Endodermal cell (in vitro differentiated cells): ENCODE data around the gene RNMT. TPM values are rescaled to one million over a fixed set of nuclear protein-coding genes. Genes with fewer than 3 reads are reported as not detected.

Source experiments
- DNase-seq: peaks from one replicate; pipeline ENCODE4 v3.0.0-alpha.2; 2017
- H3K27ac ChIP-seq: 2 replicates; pipeline ENCODE4 v1.5.1; 2013; ENCODE audit warnings: mild to moderate bottlenecking, low read depth, low read length, moderate library complexity
- H3K27me3 ChIP-seq: 2 replicates; pipeline ENCODE4 v1.6.1; 2013; ENCODE audit warnings: mild to moderate bottlenecking, low read length, moderate library complexity; ENCODE audit not compliant: insufficient read depth, control insufficient read depth, poor library complexity, severe bottlenecking
- H3K36me3 ChIP-seq: 2 replicates; pipeline ENCODE4 v1.7.0; 2013; ENCODE audit warnings: mild to moderate bottlenecking, low read length, moderate library complexity; ENCODE audit not compliant: control insufficient read depth, insufficient read depth
- H3K4me1 ChIP-seq: one replicate; pipeline ENCODE4 v1.7.0; 2013; ENCODE audit warnings: low read length; ENCODE audit not compliant: control insufficient read depth, insufficient read depth
- H3K4me3 ChIP-seq: 2 replicates; pipeline ENCODE4 v1.5.1; 2013; ENCODE audit warnings: mild to moderate bottlenecking, low read length, moderate library complexity
- H3K9ac ChIP-seq: 2 replicates; pipeline ENCODE4 v1.6.1; 2013; ENCODE audit warnings: mild to moderate bottlenecking, low read length, moderate library complexity; ENCODE audit not compliant: poor library complexity, severe bottlenecking; ENCODE audit errors: extremely low read depth
- H3K9me3 ChIP-seq: 2 replicates; pipeline ENCODE4 v1.6.1; 2013; ENCODE audit warnings: mild to moderate bottlenecking, low read length, moderate library complexity; ENCODE audit not compliant: control insufficient read depth
- H3K27ac Mint-ChIP-seq: 2 replicates; pipeline ENCODE4 v1.8.0; 2020; ENCODE audit warnings: mixed read lengths
- H3K27me3 Mint-ChIP-seq: 2 replicates; pipeline ENCODE4 v1.8.0; 2021; ENCODE audit warnings: mild to moderate bottlenecking, mixed read lengths; ENCODE audit not compliant: insufficient read depth
- H3K36me3 Mint-ChIP-seq: 2 replicates; pipeline ENCODE4 v1.8.0; 2020; ENCODE audit warnings: low read depth, mixed read lengths
- H3K4me1 Mint-ChIP-seq: 2 replicates; pipeline ENCODE4 v1.8.0; 2020; ENCODE audit warnings: mixed read lengths
- H3K4me3 Mint-ChIP-seq: 2 replicates; pipeline ENCODE4 v1.8.0; 2020; ENCODE audit warnings: mild to moderate bottlenecking, moderate library complexity, mixed read lengths
- H3K9me3 Mint-ChIP-seq: 2 replicates; pipeline ENCODE4 v1.8.0; 2020; ENCODE audit warnings: mild to moderate bottlenecking, mixed read lengths
- CTCF ChIP-seq: fragments of 200-600 bp; sonication (generic); conservative IDR thresholded peaks from 2 replicates; pipeline ENCODE4 v1.5.0; 2021; ENCODE audit warnings: antibody characterized with exemption, mild to moderate bottlenecking
- WGBS, 2 experiments: methylation state at CpG; one replicate each; pipeline versions ENCODE4 v1.1.5 to v1.1.7; 2013; ENCODE audit warnings: missing lambda C conversion rate in 2 of 2, mixed read lengths in 1 of 2; ENCODE audit not compliant: insufficient coverage in 1 of 2, insufficient read length in 1 of 2; 5-methylcytosine and 5-hydroxymethylcytosine counted together
- total RNA-seq, 2 donors: library from RNA; stranded (reverse); fragmentation: NEBNext Ultra II Directional in 1 of 2; extraction: Animal tissue kit (Norgen Biotek cat#: 25700) in 1 of 2; gene quantifications; 2 replicates in 1 of 2; 3 replicates in 1 of 2; pipeline ENCODE4 v1.2.1, GENCODE V29; 2021

Gene RNMT
- total RNA-seq, 2 donors from 2014 or later, result 44.9 to 47.0 TPM

- no peaks in the 10 kb centered on the region for H3K27me3 Mint-ChIP-seq
- no peaks in the 10 kb centered on the region for H3K4me1 ChIP-seq
- H3K9me3 Mint-ChIP-seq, result peaks cover 19% of the 10 kb centered on the region
Measured at GRCh38 chr18:13715330-13715729, 11.1 kb upstream of the RNMT start.

GRCh38 chr18:13716916-13717315 lies 9.6 kb upstream of the RNMT start:
- no peaks in the 10 kb centered on the region for H3K4me1 ChIP-seq
- no peak for TF ChIP-seq CTCF
- H3K4me1 Mint-ChIP-seq, result peaks cover 10% of the 10 kb centered on the region
- no peaks in the 10 kb centered on the region for H3K27me3 ChIP-seq
- no peak overlapping the region for H3K27ac ChIP-seq
- no peak overlapping the region for H3K4me3 Mint-ChIP-seq
- peaks cover 24% of the 10 kb centered on the region for H3K36me3 Mint-ChIP-seq
- H3K4me3 ChIP-seq, result no peak overlapping the region
- H3K9me3 Mint-ChIP-seq, result peaks cover 19% of the 10 kb centered on the region
- 91 to 95% methylated on average over 4 of the region's 4 CpGs for WGBS, 2 experiments
- H3K9me3 ChIP-seq, result peaks cover 23% of the 10 kb centered on the region
- DNase-seq, result no peak
- H3K27ac Mint-ChIP-seq, result no peak overlapping the region
- no peaks in the 10 kb centered on the region for H3K27me3 Mint-ChIP-seq
- H3K36me3 ChIP-seq, result no peaks in the 10 kb centered on the region
- H3K9ac ChIP-seq, result no peak overlapping the region

More at GRCh38 chr18:13715330-13715729, 11.1 kb upstream of the RNMT start:
- no peak overlapping the region for H3K27ac ChIP-seq
- H3K27ac Mint-ChIP-seq, result no peak overlapping the region
- H3K9me3 ChIP-seq, result peaks cover 25% of the 10 kb centered on the region
- no peaks in the 10 kb centered on the region for H3K27me3 ChIP-seq
- H3K36me3 ChIP-seq, result no peaks in the 10 kb centered on the region
- no peak for TF ChIP-seq CTCF
- H3K4me1 Mint-ChIP-seq, result peaks cover 10% of the 10 kb centered on the region
- H3K4me3 Mint-ChIP-seq, result no peak overlapping the region
- H3K4me3 ChIP-seq, result no peak overlapping the region
- H3K36me3 Mint-ChIP-seq, result peaks cover 22% of the 10 kb centered on the region
- DNase-seq, result no peak
- WGBS, 2 experiments, result 93% methylated on average over 2 of the region's 2 CpGs; no CpG with 5 or more reads in 1 of the 2 experiments
- H3K9ac ChIP-seq, result no peak overlapping the region

- Mint-ChIP-seq H3K36me3 (peaks cover 24% of the 10 kb centered on the region), H3K4me1 (peaks cover 6% of the 10 kb centered on the region), H3K9me3 (peaks cover 19% of the 10 kb centered on the region), H3K27ac (no peak overlapping the region), H3K27me3 (no peaks in the 10 kb centered on the region), H3K4me3 (no peak overlapping the region)
- H3K27ac ChIP-seq, result no peak overlapping the region
- H3K4me1 ChIP-seq, result no peaks in the 10 kb centered on the region
- H3K4me3 ChIP-seq, result no peak overlapping the region
- no peak for TF ChIP-seq CTCF
- peaks cover 23% of the 10 kb centered on the region for H3K9me3 ChIP-seq
- H3K9ac ChIP-seq, result no peak overlapping the region
- WGBS, 2 experiments, result 95 to 100% methylated on average over 1 of the region's 1 CpG
- no peaks in the 10 kb centered on the region for H3K27me3 ChIP-seq
- DNase-seq, result no peak
- no peaks in the 10 kb centered on the region for H3K36me3 ChIP-seq
Measured at GRCh38 chr18:13720123-13720522, 6.3 kb upstream of the RNMT start.
